Transverse colon (tissue), 4 donors: ENCODE measurements around the gene CDH13.

Source experiments
- EP300 ChIP-seq: sonication (generic); formaldehyde crosslinking; IDR thresholded peaks from one replicate; pipeline ENCODE4 v1.6.1; 2017; ENCODE audit warnings: antibody characterized with exemption, low read depth
- POLR2AphosphoS5 ChIP-seq, 3 donors: sonication (generic); formaldehyde crosslinking; IDR thresholded peaks; one replicate each; pipeline ENCODE4 v1.6.1; 2016; ENCODE audit warnings: antibody characterized with exemption in 3 of 3
- TF ChIP-seq, protein P1 (sequence below), 5 experiments: fragments of 200-600 bp in 3 of 5; fragments of 450-650 bp in 2 of 5; sonication (generic) in 3 of 5; IDR thresholded peaks; 1 replicate in 2 of 5; 2 replicates in 3 of 5; pipeline ENCODE4 v1.5.1; 2016 to 2017; ENCODE audit warnings: antibody characterized with exemption in 5 of 5, inconsistent platforms in 3 of 5, mild to moderate bottlenecking in 2 of 5, moderate library complexity in 1 of 5

GRCh38 chr16:82668094-82668493 lies 41.3 kb downstream of the CDH13 start:
- TF ChIP-seq POLR2AphosphoS5 (IDR thresholded peaks at IDR 0.05) = no peak
- TF ChIP-seq, protein P1, sequence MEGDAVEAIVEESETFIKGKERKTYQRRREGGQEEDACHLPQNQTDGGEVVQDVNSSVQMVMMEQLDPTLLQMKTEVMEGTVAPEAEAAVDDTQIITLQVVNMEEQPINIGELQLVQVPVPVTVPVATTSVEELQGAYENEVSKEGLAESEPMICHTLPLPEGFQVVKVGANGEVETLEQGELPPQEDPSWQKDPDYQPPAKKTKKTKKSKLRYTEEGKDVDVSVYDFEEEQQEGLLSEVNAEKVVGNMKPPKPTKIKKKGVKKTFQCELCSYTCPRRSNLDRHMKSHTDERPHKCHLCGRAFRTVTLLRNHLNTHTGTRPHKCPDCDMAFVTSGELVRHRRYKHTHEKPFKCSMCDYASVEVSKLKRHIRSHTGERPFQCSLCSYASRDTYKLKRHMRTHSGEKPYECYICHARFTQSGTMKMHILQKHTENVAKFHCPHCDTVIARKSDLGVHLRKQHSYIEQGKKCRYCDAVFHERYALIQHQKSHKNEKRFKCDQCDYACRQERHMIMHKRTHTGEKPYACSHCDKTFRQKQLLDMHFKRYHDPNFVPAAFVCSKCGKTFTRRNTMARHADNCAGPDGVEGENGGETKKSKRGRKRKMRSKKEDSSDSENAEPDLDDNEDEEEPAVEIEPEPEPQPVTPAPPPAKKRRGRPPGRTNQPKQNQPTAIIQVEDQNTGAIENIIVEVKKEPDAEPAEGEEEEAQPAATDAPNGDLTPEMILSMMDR (IDR thresholded peaks at IDR 0.05) = no peak
- TF ChIP-seq EP300 = no peak
